ENCODE measurements around the gene MAP1LC3B.

Gene MAP1LC3B

DNA sequence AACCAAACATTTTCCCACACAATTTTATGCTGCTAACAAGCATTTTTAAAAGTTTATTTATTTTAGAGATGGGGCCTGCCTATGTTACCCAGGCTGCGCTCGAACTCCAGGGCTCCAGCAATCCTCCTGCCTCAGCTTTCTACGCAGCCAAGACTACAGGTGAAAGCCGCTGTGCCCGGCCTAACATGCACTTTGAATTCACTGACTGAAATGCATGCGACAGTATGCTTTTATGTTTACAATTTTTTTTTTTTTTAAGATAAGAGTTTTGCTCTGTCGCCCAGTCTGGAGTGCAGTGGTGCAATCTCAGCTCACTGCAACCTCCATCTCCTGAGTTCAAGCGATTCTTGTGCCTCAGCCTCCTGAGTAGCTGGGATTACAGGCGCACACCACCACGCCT is 47.8 kb downstream of the MAP1LC3B start:
- Histone ChIP-seq H3K4me1 (ENCODE audit: insufficient read depth, low read length, poor library complexity, severe bottlenecking) (peaks cover 6% of the 10 kb centered on the region), H3K36me3 (ENCODE audit: insufficient read depth, low read length) (no peaks in the 10 kb centered on the region), H3K27me3 (ENCODE audit: insufficient read depth, low read length, poor library complexity, severe bottlenecking) (no peaks in the 10 kb centered on the region), H3K9me3 (ENCODE audit: insufficient read depth, low read depth, low read length) (no peaks in the 10 kb centered on the region), H2AFZ (ENCODE audit: low read length) (no peak overlapping the region), H3K9me2 (replicated peaks; ENCODE audit: low read depth, low read length) (no peaks in the 10 kb centered on the region), H3F3A (ENCODE audit: low read depth) (no peaks in the 10 kb centered on the region), H3K9ac (ENCODE audit: low read depth, low read length, poor library complexity, severe bottlenecking) (no peak overlapping the region), H3K4me2 (ENCODE audit: low read depth, low read length, poor library complexity, severe bottlenecking) (no peak overlapping the region), H3K4me3 (ENCODE audit: low read length, poor library complexity, severe bottlenecking) (no peak overlapping the region), H4K20me1 (ENCODE audit: insufficient read depth, low read length, poor library complexity, severe bottlenecking) (no peaks in the 10 kb centered on the region), H3K79me2 (ENCODE audit: insufficient read depth, low read length) (no peaks in the 10 kb centered on the region)
- TF ChIP-seq, protein P1, sequence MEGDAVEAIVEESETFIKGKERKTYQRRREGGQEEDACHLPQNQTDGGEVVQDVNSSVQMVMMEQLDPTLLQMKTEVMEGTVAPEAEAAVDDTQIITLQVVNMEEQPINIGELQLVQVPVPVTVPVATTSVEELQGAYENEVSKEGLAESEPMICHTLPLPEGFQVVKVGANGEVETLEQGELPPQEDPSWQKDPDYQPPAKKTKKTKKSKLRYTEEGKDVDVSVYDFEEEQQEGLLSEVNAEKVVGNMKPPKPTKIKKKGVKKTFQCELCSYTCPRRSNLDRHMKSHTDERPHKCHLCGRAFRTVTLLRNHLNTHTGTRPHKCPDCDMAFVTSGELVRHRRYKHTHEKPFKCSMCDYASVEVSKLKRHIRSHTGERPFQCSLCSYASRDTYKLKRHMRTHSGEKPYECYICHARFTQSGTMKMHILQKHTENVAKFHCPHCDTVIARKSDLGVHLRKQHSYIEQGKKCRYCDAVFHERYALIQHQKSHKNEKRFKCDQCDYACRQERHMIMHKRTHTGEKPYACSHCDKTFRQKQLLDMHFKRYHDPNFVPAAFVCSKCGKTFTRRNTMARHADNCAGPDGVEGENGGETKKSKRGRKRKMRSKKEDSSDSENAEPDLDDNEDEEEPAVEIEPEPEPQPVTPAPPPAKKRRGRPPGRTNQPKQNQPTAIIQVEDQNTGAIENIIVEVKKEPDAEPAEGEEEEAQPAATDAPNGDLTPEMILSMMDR (conservative IDR thresholded peaks at IDR 0.05; ENCODE audit: low read length) = no peak
- no peak for TF ChIP-seq EZH2phosphoT487 (IDR thresholded peaks at IDR 0.05; ENCODE audit: borderline replicate concordance)

- Histone ChIP-seq H3K79me2 (ENCODE audit: insufficient read depth, low read length) (no peaks in the 10 kb centered on the region), H3K4me1 (ENCODE audit: insufficient read depth, low read length, poor library complexity, severe bottlenecking) (no peaks in the 10 kb centered on the region), H4K20me1 (ENCODE audit: insufficient read depth, low read length, poor library complexity, severe bottlenecking) (no peaks in the 10 kb centered on the region), H3K4me3 (ENCODE audit: low read length, poor library complexity, severe bottlenecking) (no peak overlapping the region), H3K9me3 (ENCODE audit: insufficient read depth, low read depth, low read length) (no peaks in the 10 kb centered on the region), H3K27me3 (ENCODE audit: insufficient read depth, low read length, poor library complexity, severe bottlenecking) (no peaks in the 10 kb centered on the region), H3K9ac (ENCODE audit: low read depth, low read length, poor library complexity, severe bottlenecking) (no peak overlapping the region), H3K9me2 (replicated peaks; ENCODE audit: low read depth, low read length) (no peaks in the 10 kb centered on the region), H3F3A (ENCODE audit: low read depth) (no peaks in the 10 kb centered on the region), H3K4me2 (ENCODE audit: low read depth, low read length, poor library complexity, severe bottlenecking) (no peak overlapping the region), H2AFZ (ENCODE audit: low read length) (no peak overlapping the region), H3K36me3 (ENCODE audit: insufficient read depth, low read length) (no peaks in the 10 kb centered on the region)
- no peak for TF ChIP-seq EZH2phosphoT487 (IDR thresholded peaks at IDR 0.05; ENCODE audit: borderline replicate concordance)
- TF ChIP-seq, protein P1 (conservative IDR thresholded peaks at IDR 0.05; ENCODE audit: low read length) = no peak
These were observed 49.9 kb downstream of the MAP1LC3B start for GRCh38 chr16:87441886-87442580.

- no peaks in the 10 kb centered on the region for H3F3A ChIP-seq (ENCODE audit: low read depth)
- no peak overlapping the region for H3K4me3 ChIP-seq (ENCODE audit: low read length, poor library complexity, severe bottlenecking)
- no peaks in the 10 kb centered on the region for H3K4me1 ChIP-seq (ENCODE audit: insufficient read depth, low read length, poor library complexity, severe bottlenecking)
- no peak overlapping the region for H2AFZ ChIP-seq (ENCODE audit: low read length)
- no peaks in the 10 kb centered on the region for H3K9me2 ChIP-seq (replicated peaks; ENCODE audit: low read depth, low read length)
- no peaks in the 10 kb centered on the region for H3K79me2 ChIP-seq (ENCODE audit: insufficient read depth, low read length)
- TF ChIP-seq, protein P1 (conservative IDR thresholded peaks at IDR 0.05; ENCODE audit: low read length) = no peak
- TF ChIP-seq EZH2phosphoT487 (IDR thresholded peaks at IDR 0.05; ENCODE audit: borderline replicate concordance) = no peak
- H3K27me3 ChIP-seq (ENCODE audit: insufficient read depth, low read length, poor library complexity, severe bottlenecking) = no peaks in the 10 kb centered on the region
- no peaks in the 10 kb centered on the region for H4K20me1 ChIP-seq (ENCODE audit: insufficient read depth, low read length, poor library complexity, severe bottlenecking)
- H3K4me2 ChIP-seq (ENCODE audit: low read depth, low read length, poor library complexity, severe bottlenecking) = no peak overlapping the region
- H3K9ac ChIP-seq (ENCODE audit: low read depth, low read length, poor library complexity, severe bottlenecking) = no peak overlapping the region
- no peaks in the 10 kb centered on the region for H3K36me3 ChIP-seq (ENCODE audit: insufficient read depth, low read length)
- H3K9me3 ChIP-seq (ENCODE audit: insufficient read depth, low read depth, low read length) = no peaks in the 10 kb centered on the region
These were observed 50.4 kb downstream of the MAP1LC3B start for GRCh38 chr16:87442581-87442966.

All from Loucy (cell line).